ENCODE data around the gene C19orf44. TPM values are rescaled to one million over a fixed set of nuclear protein-coding genes. Genes with fewer than 3 reads are reported as not detected.
A peak's percentile ranks its signal among the peaks of the same experiment; 100 is the strongest.
"Not testable (repeated sequence)": the region's sequence is repeated elsewhere in the genome, so short reads cannot be mapped to it uniquely, and the experiment has no call there.

Gene C19orf44
- total RNA-seq, 3 donors from 2014 or later (not counting 1 experiment from before 2014, with no cell fraction given): 1.2 to 2.8 (median 1.4) TPM

DNA sequence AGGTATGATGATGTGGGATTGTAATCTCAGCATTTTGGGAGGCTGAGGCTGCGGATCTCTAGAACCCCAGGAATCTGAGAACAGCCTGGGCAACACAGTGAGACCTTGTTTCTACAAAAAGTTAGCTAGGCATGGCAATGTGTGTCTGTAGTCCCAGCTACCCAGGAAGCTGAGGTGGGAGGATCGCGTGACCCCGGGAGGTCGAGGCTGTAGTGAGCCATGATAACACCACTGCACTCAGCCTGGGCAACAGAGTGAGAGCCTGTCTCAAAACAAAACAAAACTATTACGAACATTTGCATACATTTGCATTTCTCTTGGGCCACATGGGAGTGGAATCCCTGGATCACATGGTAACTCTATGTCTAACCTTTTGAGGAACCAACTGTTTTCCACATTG is 1.6 kb downstream of the C19orf44 start:
- Mint-ChIP-seq H3K4me3 (peak overlapping the region; percentile 56), H3K36me3 (no peaks in the 10 kb centered on the region), H3K27ac (no peak overlapping the region), H3K4me1 (peaks cover 9 to 12% of the 10 kb centered on the region in 2 donors), H3K27me3 (ENCODE audit: low read depth in 2 of 2) (no peaks in the 10 kb centered on the region), H3K9me3 (no peaks in the 10 kb centered on the region)
- H3K27ac ChIP-seq (ENCODE audit: low read length): no peak overlapping the region
- H3K27me3 ChIP-seq (ENCODE audit: control insufficient read depth, insufficient read depth, low read length): no peaks in the 10 kb centered on the region
- TF ChIP-seq CTCF (IDR thresholded peaks at IDR 0.05): no peak
- 95% methylated on average over 6 of the region's 6 CpGs for WGBS (ENCODE audit: insufficient coverage)
- no peak for ATAC-seq
- H3K36me3 ChIP-seq (ENCODE audit: control insufficient read depth, insufficient read depth, low read length): no peaks in the 10 kb centered on the region
- H3K4me1 ChIP-seq (ENCODE audit: control insufficient read depth, insufficient read depth, low read length): peaks cover 16% of the 10 kb centered on the region
- H3K9me3 ChIP-seq (ENCODE audit: control insufficient read depth, insufficient read depth, low read length): no peaks in the 10 kb centered on the region
- no peak for DNase-seq
- intact Hi-C loops (cut with micrococcal nuclease): no loop called here
- H3K4me3 ChIP-seq (ENCODE audit: low read length): no peak overlapping the region

- 90% methylated on average over 3 of the region's 3 CpGs for WGBS (ENCODE audit: insufficient coverage)
- H3K27me3 Mint-ChIP-seq (ENCODE audit: low read depth in 2 of 2): no peaks in the 10 kb centered on the region
Observed at GRCh38 chr19:16504271-16504670, 8.1 kb downstream of the C19orf44 start.

DNA sequence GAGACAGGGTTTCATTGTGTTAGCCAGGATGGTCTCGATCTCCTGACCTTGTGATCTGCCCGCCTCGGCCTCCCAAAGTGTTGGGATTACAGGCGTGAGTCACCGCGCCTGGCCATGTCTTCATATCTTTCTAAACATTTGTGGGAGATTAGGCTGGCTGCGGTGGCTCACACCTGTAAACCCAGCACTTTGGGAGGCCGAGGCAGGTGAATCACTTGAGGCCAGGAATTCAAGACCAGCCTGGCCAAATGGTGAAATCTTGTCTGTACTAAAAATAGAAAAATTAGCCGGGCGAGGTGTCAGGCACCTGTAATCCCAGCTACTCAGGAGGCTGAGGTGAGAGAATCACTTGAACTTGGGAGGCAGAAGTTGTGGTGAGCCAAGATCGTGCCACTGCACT is 10.0 kb downstream of the C19orf44 start:
- DNase-seq; H3K36me3 Mint-ChIP-seq; ATAC-seq; H3K27ac ChIP-seq (ENCODE audit: low read length); H3K27me3 ChIP-seq (ENCODE audit: control insufficient read depth, insufficient read depth, low read length); H3K4me1 ChIP-seq (ENCODE audit: control insufficient read depth, insufficient read depth, low read length); H3K9me3 ChIP-seq (ENCODE audit: control insufficient read depth, insufficient read depth, low read length); H3K27ac Mint-ChIP-seq; H3K4me3 Mint-ChIP-seq; intact Hi-C loops (cut with micrococcal nuclease); H3K4me3 ChIP-seq (ENCODE audit: low read length); H3K27me3 Mint-ChIP-seq (ENCODE audit: low read depth in 2 of 2); H3K4me1 Mint-ChIP-seq; H3K36me3 ChIP-seq (ENCODE audit: control insufficient read depth, insufficient read depth, low read length); H3K9me3 Mint-ChIP-seq: not testable (repeated sequence)
- WGBS (ENCODE audit: insufficient coverage): 95% methylated on average over 11 of the region's 11 CpGs

More at GRCh38 chr19:16504271-16504670, 8.1 kb downstream of the C19orf44 start:
- no peaks in the 10 kb centered on the region for H3K4me1 ChIP-seq (ENCODE audit: control insufficient read depth, insufficient read depth, low read length)
- DNase-seq (no peak), ATAC-seq (no peak)
- H3K27me3 ChIP-seq (ENCODE audit: control insufficient read depth, insufficient read depth, low read length): no peaks in the 10 kb centered on the region
- H3K4me1 Mint-ChIP-seq: no peaks in the 10 kb centered on the region
- H3K36me3 ChIP-seq (ENCODE audit: control insufficient read depth, insufficient read depth, low read length): peaks cover under 1% of the 10 kb centered on the region
- no peaks in the 10 kb centered on the region for H3K9me3 Mint-ChIP-seq
- no peak for TF ChIP-seq CTCF (IDR thresholded peaks at IDR 0.05)
- no peak overlapping the region for H3K27ac ChIP-seq (ENCODE audit: low read length)
- no peak overlapping the region for H3K4me3 Mint-ChIP-seq
- no peak overlapping the region for H3K27ac Mint-ChIP-seq
- no peak overlapping the region for H3K4me3 ChIP-seq (ENCODE audit: low read length)
- no peaks in the 10 kb centered on the region for H3K36me3 Mint-ChIP-seq
- H3K9me3 ChIP-seq (ENCODE audit: control insufficient read depth, insufficient read depth, low read length): no peaks in the 10 kb centered on the region
- intact Hi-C loops (cut with micrococcal nuclease): no loop called here

- intact Hi-C loops (cut with micrococcal nuclease): no loop called here
- H3K4me1 Mint-ChIP-seq: no peaks in the 10 kb centered on the region
Observed at GRCh38 chr19:16506961-16507360, 10.8 kb downstream of the C19orf44 start.

More at GRCh38 chr19:16506961-16507360, 10.8 kb downstream of the C19orf44 start:
- no peak overlapping the region for H3K4me3 ChIP-seq (ENCODE audit: low read length)
- Mint-ChIP-seq H3K4me3 (no peak overlapping the region), H3K36me3 (no peaks in the 10 kb centered on the region), H3K9me3 (no peaks in the 10 kb centered on the region), H3K27me3 (ENCODE audit: low read depth in 2 of 2) (no peaks in the 10 kb centered on the region), H3K27ac (no peak overlapping the region)
- TF ChIP-seq CTCF (IDR thresholded peaks at IDR 0.05): no peak
- 97% methylated on average over 6 of the region's 6 CpGs for WGBS (ENCODE audit: insufficient coverage)
- peaks cover 2% of the 10 kb centered on the region for H3K36me3 ChIP-seq (ENCODE audit: control insufficient read depth, insufficient read depth, low read length)
- DNase-seq (no peak), ATAC-seq (no peak)
- no peaks in the 10 kb centered on the region for H3K9me3 ChIP-seq (ENCODE audit: control insufficient read depth, insufficient read depth, low read length)
- no peaks in the 10 kb centered on the region for H3K27me3 ChIP-seq (ENCODE audit: control insufficient read depth, insufficient read depth, low read length)
- H3K27ac ChIP-seq (ENCODE audit: low read length): no peak overlapping the region
- H3K4me1 ChIP-seq (ENCODE audit: control insufficient read depth, insufficient read depth, low read length): no peaks in the 10 kb centered on the region
